K562 (cell line): ENCODE measurements around the gene TMEM218. TPM values are rescaled to one million over a fixed set of nuclear protein-coding genes. Genes with fewer than 3 reads are reported as not detected.

Experiments used
- ATAC-seq: fragments of 200-7000 bp; cut with Tn5 transposase; 3 replicates; pipeline ENCODE4 v1.9.1; 2020; ENCODE audit warnings: moderate library complexity
- BruUV-seq: library from RNA; stranded (reverse); fragments of 400-500 nt; replicated peaks from 2 replicates; lab custom pipeline; 2021; lab: Mats Ljungman, UMichigan
- CTCF ChIA-PET: fragments of 300-600 bp; formaldehyde crosslinking; extraction: SDS; loops from one replicate; lab custom pipeline; 2021; ENCODE audit warnings: low intra/inter-chr PET ratio; lab: Yijun Ruan, JAX
- POLR2A ChIA-PET: fragments of 300-600, 350-650 bp; sonication (Branson Sonifier 250); formaldehyde crosslinking; extraction: SDS; loops from one replicate; lab custom pipeline; 2021; ENCODE audit warnings: antibody characterized with exemption, inconsistent platforms; lab: Yijun Ruan, JAX
- DNase-seq, 4 experiments: peaks; one replicate each; pipeline versions ENCODE4 v3.0.0 to v3.0.0-alpha.2; 2011 to 2018; ENCODE audit warnings: low spot score in 3 of 4, mixed read lengths in 3 of 4; ENCODE audit errors: extremely low read depth in 1 of 4
- FAIRE-seq: peaks from 2 replicates; lab custom pipeline; 2011; peaks lifted over from hg19 to GRCh38; lab: Jason Lieb, UNC
- H2AFZ ChIP-seq: 2 replicates; pipeline ENCODE4 v1.6.0; 2011; ENCODE audit warnings: low read depth, low read length, control low read depth, inconsistent platforms
- H3K27ac ChIP-seq: fragments of 200-600 bp; 3 replicates; pipeline ENCODE4 v1.8.0; 2011; ENCODE audit warnings: low read depth, mild to moderate bottlenecking, control low read depth, inconsistent platforms, low read length, moderate library complexity, mixed read lengths; ENCODE audit errors: extremely low read depth
- H3K27me3 ChIP-seq, 2 experiments: fragments of 300-600 bp in 1 of 2; 2 replicates in 1 of 2; 3 replicates in 1 of 2; pipeline versions ENCODE4 v1.6.0 to v1.8.0; 2011; ENCODE audit warnings: inconsistent platforms in 2 of 2, low read length in 2 of 2, mild to moderate bottlenecking in 1 of 2, mixed read lengths in 1 of 2, moderate library complexity in 1 of 2; ENCODE audit not compliant: control insufficient read depth in 2 of 2, insufficient read depth in 2 of 2
- H3K36me3 ChIP-seq: fragments of 300-600 bp; 3 replicates; pipeline ENCODE4 v1.8.0; 2011; ENCODE audit warnings: mild to moderate bottlenecking, low read length, inconsistent platforms; ENCODE audit not compliant: control insufficient read depth, insufficient read depth
- H3K4me1 ChIP-seq, 2 experiments: fragments of 200-600 bp in 1 of 2; replicated peaks in 1 of 2; 2 replicates in 1 of 2; 3 replicates in 1 of 2; pipeline versions ENCODE4 v1.5.1 to v1.8.0; 2011; ENCODE audit warnings: inconsistent platforms in 2 of 2, low read length in 2 of 2, mild to moderate bottlenecking in 1 of 2, mixed read lengths in 1 of 2, moderate library complexity in 1 of 2; ENCODE audit not compliant: control insufficient read depth in 2 of 2, insufficient read depth in 2 of 2
- H3K4me2 ChIP-seq: 2 replicates; pipeline ENCODE4 v1.6.1; 2011; ENCODE audit warnings: low read length, control low read depth, inconsistent platforms, mixed read lengths; ENCODE audit not compliant: insufficient read depth
- H3K4me3 ChIP-seq: fragments of 200-600 bp; sonication (generic), shearing (Covaris generic); 2 replicates; pipeline ENCODE4 v1.5.1; 2016; ENCODE audit warnings: control low read depth, inconsistent platforms
- H3K79me2 ChIP-seq: fragments of 200-600 bp; 3 replicates; pipeline ENCODE4 v1.8.0; 2011; ENCODE audit warnings: low read length, inconsistent platforms; ENCODE audit not compliant: control insufficient read depth, insufficient read depth
- H3K9ac ChIP-seq, 2 experiments: 2 replicates each; pipeline versions ENCODE4 v1.6.0 to v1.6.1; 2011; ENCODE audit warnings: low read depth in 2 of 2, low read length in 2 of 2, control low read depth in 1 of 2, inconsistent platforms in 1 of 2, mild to moderate bottlenecking in 1 of 2, mixed read lengths in 1 of 2; ENCODE audit not compliant: insufficient read depth in 1 of 2
- H3K9me1 ChIP-seq: one replicate; pipeline ENCODE4 v1.6.0; 2011; ENCODE audit warnings: inconsistent platforms, mild to moderate bottlenecking, low read length, moderate library complexity; ENCODE audit not compliant: control insufficient read depth, insufficient read depth
- H3K9me3 ChIP-seq: replicated peaks from 2 replicates; pipeline ENCODE4 v1.5.1; 2011; ENCODE audit warnings: low read depth, low read length, inconsistent platforms; ENCODE audit not compliant: control insufficient read depth, insufficient read depth
- H4K20me1 ChIP-seq: replicated peaks from 2 replicates; pipeline ENCODE4 v1.6.1; 2011; ENCODE audit warnings: low read length, inconsistent platforms, mixed read lengths; ENCODE audit not compliant: control insufficient read depth, insufficient read depth
- FIP1L1 ChIP-seq: fragments of 200-400 bp; formaldehyde crosslinking; IDR thresholded peaks from 2 replicates; pipeline ENCODE4 v1.6.1; 2018; ENCODE audit warnings: mild to moderate bottlenecking, low read depth, low read length; ENCODE audit not compliant: poor library complexity, severe bottlenecking
- PRDM10 ChIP-seq: fragments of 450-650 bp; IDR thresholded peaks from 2 replicates; pipeline ENCODE4 v1.6.1; 2018; ENCODE audit not compliant: partially characterized antibody
- ZBTB33 ChIP-seq: sonication (generic); formaldehyde crosslinking; IDR thresholded peaks from 2 replicates; pipeline ENCODE4 v1.8.1; 2023; ENCODE audit warnings: mild to moderate bottlenecking, missing genetic modification reagents
- ZFP36 ChIP-seq: fragments of 150-350 bp; IDR thresholded peaks from 2 replicates; pipeline ENCODE4 v1.6.1; 2018; ENCODE audit warnings: low read length, low read depth; ENCODE audit not compliant: partially characterized antibody
- ZFX ChIP-seq: sonication (generic); formaldehyde crosslinking; IDR thresholded peaks from 2 replicates; pipeline ENCODE4 v1.8.0; 2022; ENCODE audit warnings: mild to moderate bottlenecking, missing genetic modification reagents, moderate library complexity
- ZNF347 ChIP-seq: fragments of 450-650 bp; formaldehyde crosslinking; IDR thresholded peaks from 2 replicates; pipeline ENCODE4 v1.4.0; 2020; ENCODE audit warnings: low read depth, mild to moderate bottlenecking, moderate library complexity
- ZNF384 ChIP-seq: IDR thresholded peaks from 2 replicates; pipeline ENCODE4 v1.6.1; 2012; ENCODE audit warnings: low read depth, low read length, improper control_type of control experiment
- ZNF76 ChIP-seq: fragments of 250-450 bp; sonication (Bioruptor Pico); IDR thresholded peaks from 2 replicates; pipeline ENCODE4 v1.4.0; 2020; ENCODE audit warnings: mild to moderate bottlenecking, moderate library complexity, borderline replicate concordance
- WGBS: fragments of 100-300 bp; shearing (Covaris generic); methylation state at CpG from one replicate; pipeline ENCODE4 v1.1.6; 2016; ENCODE audit warnings: low coverage, mixed read lengths; ENCODE audit not compliant: insufficient coverage; ENCODE audit errors: missing lambda C conversion rate; 5-methylcytosine and 5-hydroxymethylcytosine counted together
- in situ Hi-C: fragments of 300-500 bp; cut with MboI; formaldehyde crosslinking; loops from 4 replicates; pipeline ENCODE4 v1.15.0; 2018; ENCODE audit warnings: inconsistent platforms, mixed read lengths
- intact Hi-C: fragments of 100-400 bp; cut with micrococcal nuclease; formaldehyde crosslinking; loops from 2 replicates; pipeline ENCODE4 v1.14.2; 2022
- polyA plus RNA-seq, 8 experiments: library from polyadenylated mRNA; depleted of rRNA in 4 of 8; stranded (reverse) in 5 of 8; unstranded in 3 of 8; fragments of >200 nt; fragmentation: Nextera tagmentation in 2 of 8; fragmentation: Illumina TruSeq in 1 of 8; extraction: Ambion mirVana in 2 of 8; extraction: Trizol in 1 of 8; gene quantifications; 2 replicates each; pipeline versions ENCODE4 v1.2.1 to v1.2.3, GENCODE V29; 2011 to 2014; ENCODE audit warnings: inconsistent platforms in 1 of 8, missing spikeins in 1 of 8
- total RNA-seq, 7 experiments: library from RNA; depleted of rRNA in 6 of 7; stranded (reverse); fragments of >200 nt in 6 of 7; fragmentation: Illumina TruSeq in 2 of 7; extraction: Trizol in 2 of 7; gene quantifications; 2 replicates each; pipeline versions ENCODE4 v1.2.1 to v1.2.3, GENCODE V29; 2011 to 2021; ENCODE audit warnings: low replicate concordance in 1 of 7

The TMEM218 gene
- total and polyA plus RNA-seq, 9 of the 15 experiments (the other 6 are each of a cell fraction or from before 2014, with no cell fraction given): 13.4 to 32.2 (median 25.4) TPM

GRCh38 chr11:125092669-125093068, 18.8 kb downstream of the TMEM218 start (continued):
- TF ChIP-seq ZNF384 (no peak), ZNF347 (CRISPR knock-in tag) (no peak), ZBTB33 (CRISPR knock-in tag) (no peak)

GRCh38 chr11:125091877-125092664, 19.4 kb downstream of the TMEM218 start:
- peaks cover 0 to 7% of the 10 kb centered on the region in 2 experiments; a peak in 2 of 5 replicates for H3K4me1 ChIP-seq
- H3K9me1 ChIP-seq: no peaks in the 10 kb centered on the region
- no peak for FAIRE-seq
- intact Hi-C loops (loop anchor here (1.0 to 5.0 kb wide), 3 partner anchors 49 to 780 kb away; no protein-coding TSS in a partner anchor), in situ Hi-C loops (no loop called here)
- 44% methylated on average over 6 of the region's 6 CpGs for WGBS
- ATAC-seq: no peak
- no peaks in the 10 kb centered on the region for H3K9me3 ChIP-seq
- BruUV-seq: no TSS peak
- CTCF ChIA-PET: interaction anchor here (0.7 to 2.3 kb wide), 5 partner anchors 33 to 264 kb away, joined by 3 to 8 read pairs (median 3); no protein-coding TSS in a partner anchor
- no peaks in the 10 kb centered on the region for H3K27me3 ChIP-seq
- H2AFZ ChIP-seq: no peak overlapping the region
- no peaks in the 10 kb centered on the region for H3K79me2 ChIP-seq
- H3K4me3 ChIP-seq: no peak overlapping the region
- H3K4me2 ChIP-seq: no peak overlapping the region
- no peak overlapping the region for H3K27ac ChIP-seq
- 0 out of 2 replicates have a peak, but pooled peaks cover 3% of the 10 kb centered on the region for H4K20me1 ChIP-seq
- POLR2A ChIA-PET: interaction anchor here (2.5 kb wide), 1 partner anchor 14 kb away, joined by 6 read pairs; no protein-coding TSS in a partner anchor
- H3K9ac ChIP-seq: peak overlapping the region in 1 of 2 experiments; percentile 55; a peak in 1 of 4 replicates
- peaks cover 5% of the 10 kb centered on the region; the same call in 1 of the 3 replicates for H3K36me3 ChIP-seq
- no peak for TF ChIP-seq FIP1L1
- TF ChIP-seq ZNF76 (CRISPR knock-in tag): no peak
- no peak for TF ChIP-seq ZFX (CRISPR knock-in tag)
- no peak for TF ChIP-seq ZFP36
- no peak for TF ChIP-seq PRDM10
- TF ChIP-seq, all 486 proteins: peak for 0
- no peak for DNase-seq
